CD14-positive monocyte (primary cell): ENCODE measurements around the gene KCNC3. TPM values are rescaled to one million over a fixed set of nuclear protein-coding genes. Genes with fewer than 3 reads are reported as not detected.
A peak's percentile ranks its signal among the peaks of the same experiment; 100 is the strongest.

Source experiments
- DNase-seq, 3 donors: peaks; one replicate each; pipeline ENCODE4 v3.0.0-alpha.2; 2011 to 2022
- H2AFZ ChIP-seq: 2 replicates; pipeline ENCODE4 v1.6.0; 2012; ENCODE audit warnings: mild to moderate bottlenecking, low read depth, low read length, inconsistent platforms; ENCODE audit not compliant: insufficient read depth, poor library complexity, severe bottlenecking
- H3K27ac ChIP-seq, 2 donors: 1 replicate in 1 of 2; 2 replicates in 1 of 2; pipeline ENCODE4 v1.5.1; 2012 to 2013; ENCODE audit warnings: low read length in 2 of 2, control low read depth in 1 of 2, inconsistent platforms in 1 of 2, low read depth in 1 of 2, mild to moderate bottlenecking in 1 of 2
- H3K27me3 ChIP-seq, 2 donors: one replicate each; pipeline versions ENCODE4 v1.6.0 to v1.6.1; 2011 to 2013; ENCODE audit warnings: low read length in 2 of 2; ENCODE audit not compliant: control insufficient read depth in 2 of 2, insufficient read depth in 2 of 2
- H3K36me3 ChIP-seq, 2 donors: replicated peaks in 1 of 2; 1 replicate in 1 of 2; 2 replicates in 1 of 2; pipeline versions ENCODE4 v1.5.1 to v1.6.1; 2012 to 2013; ENCODE audit warnings: low read length in 2 of 2, control low read depth in 1 of 2, inconsistent platforms in 1 of 2, mild to moderate bottlenecking in 1 of 2; ENCODE audit not compliant: insufficient read depth in 2 of 2, control insufficient read depth in 1 of 2
- H3K4me1 ChIP-seq, 2 donors: 1 replicate in 1 of 2; 2 replicates in 1 of 2; pipeline versions ENCODE4 v1.5.1 to v1.6.1; 2012 to 2013; ENCODE audit warnings: low read length in 2 of 2, control low read depth in 1 of 2, inconsistent platforms in 1 of 2, mild to moderate bottlenecking in 1 of 2, moderate library complexity in 1 of 2; ENCODE audit not compliant: insufficient read depth in 2 of 2, control insufficient read depth in 1 of 2
- H3K4me2 ChIP-seq: replicated peaks from 2 replicates; pipeline ENCODE3; 2012; ENCODE audit warnings: low read length, moderate library complexity, mild to moderate bottlenecking; ENCODE audit not compliant: poor library complexity, severe bottlenecking; ENCODE audit errors: extremely low read depth
- H3K4me3 ChIP-seq, 3 experiments: fragments of 200-600 bp in 1 of 3; sonication (generic) in 1 of 3; replicated peaks in 1 of 3; 1 replicate in 2 of 3; 2 replicates in 1 of 3; pipeline ENCODE4 v1.5.1; 2011 to 2013; ENCODE audit warnings: low read length in 3 of 3, mild to moderate bottlenecking in 3 of 3, control low read depth in 2 of 3, low read depth in 2 of 3, inconsistent platforms in 1 of 3, moderate library complexity in 1 of 3
- H3K79me2 ChIP-seq: 2 replicates; pipeline ENCODE4 v1.6.0; 2012; ENCODE audit warnings: mild to moderate bottlenecking, control low read depth, inconsistent platforms, low read length, moderate library complexity; ENCODE audit not compliant: insufficient read depth
- H3K9ac ChIP-seq: 2 replicates; pipeline ENCODE4 v1.6.0; 2017; ENCODE audit warnings: low read length, mild to moderate bottlenecking; ENCODE audit not compliant: insufficient read depth, poor library complexity, severe bottlenecking
- H3K9me3 ChIP-seq, 2 donors: replicated peaks in 1 of 2; 1 replicate in 1 of 2; 2 replicates in 1 of 2; pipeline versions ENCODE4 v1.5.1 to v1.6.1; 2012 to 2013; ENCODE audit warnings: low read length in 2 of 2, control low read depth in 1 of 2; ENCODE audit not compliant: control insufficient read depth in 1 of 2, insufficient read depth in 1 of 2
- H4K20me1 ChIP-seq: 2 replicates; pipeline ENCODE4 v1.6.0; 2012; ENCODE audit warnings: mild to moderate bottlenecking, low read length, control low read depth, moderate library complexity; ENCODE audit not compliant: insufficient read depth
- H3K27ac Mint-ChIP-seq, 7 donors: one replicate each; pipeline ENCODE4 v1.8.0; 2020; ENCODE audit warnings: mild to moderate bottlenecking in 7 of 7, mixed read lengths in 7 of 7, moderate library complexity in 6 of 7, inconsistent platforms in 2 of 7
- H3K27me3 Mint-ChIP-seq, 3 donors: one replicate each; pipeline ENCODE4 v1.8.0; 2021 to 2022; ENCODE audit warnings: low read depth in 3 of 3, mild to moderate bottlenecking in 3 of 3, mixed read lengths in 3 of 3, moderate library complexity in 3 of 3, inconsistent platforms in 1 of 3
- H3K36me3 Mint-ChIP-seq, 2 donors: one replicate each; pipeline ENCODE4 v1.8.0; 2020; ENCODE audit warnings: mixed read lengths in 2 of 2, inconsistent platforms in 1 of 2, mild to moderate bottlenecking in 1 of 2
- H3K4me1 Mint-ChIP-seq: one replicate; pipeline ENCODE4 v1.8.0; 2020; ENCODE audit warnings: mild to moderate bottlenecking, mixed read lengths
- H3K4me3 Mint-ChIP-seq, 2 donors: one replicate each; pipeline ENCODE4 v1.8.0; 2020; ENCODE audit warnings: mild to moderate bottlenecking in 2 of 2, mixed read lengths in 2 of 2, moderate library complexity in 1 of 2
- H3K9me3 Mint-ChIP-seq, 7 donors: one replicate each; pipeline ENCODE4 v1.8.0; 2020 to 2022; ENCODE audit warnings: mixed read lengths in 7 of 7, mild to moderate bottlenecking in 6 of 7, moderate library complexity in 6 of 7, inconsistent platforms in 2 of 7
- WGBS: methylation state at CpG from one replicate; pipeline ENCODE4 v1.1.5; 2013; ENCODE audit warnings: missing lambda C conversion rate; ENCODE audit not compliant: insufficient coverage; 5-methylcytosine and 5-hydroxymethylcytosine counted together
- intact Hi-C, 2 donors: fragments of 100-400 bp; cut with micrococcal nuclease; formaldehyde crosslinking; loops; one replicate each; pipeline versions ENCODE4 v1.15.0 to v1.15.1; 2023
- polyA plus RNA-seq, 3 donors: library from polyadenylated mRNA; depleted of rRNA in 1 of 3; unstranded in 2 of 3; stranded (reverse) in 1 of 3; fragments of 300-500 nt in 2 of 3; fragments of >200 nt in 1 of 3; fragmentation: Illumina TruSeq in 2 of 3; gene quantifications; 1 replicate in 2 of 3; 2 replicates in 1 of 3; pipeline ENCODE4 v1.2.3, GENCODE V29; 2012 to 2021
- TF ChIP-seq, protein P1 (sequence below): fragments of 200-600 bp; IDR thresholded peaks from one replicate; pipeline ENCODE4 v1.8.0; 2022; ENCODE audit warnings: antibody characterized with exemption, mild to moderate bottlenecking

KCNC3 gene
- polyA plus RNA-seq, 3 donors = 0.04 to 23.6 TPM; not detected in 1

DNA sequence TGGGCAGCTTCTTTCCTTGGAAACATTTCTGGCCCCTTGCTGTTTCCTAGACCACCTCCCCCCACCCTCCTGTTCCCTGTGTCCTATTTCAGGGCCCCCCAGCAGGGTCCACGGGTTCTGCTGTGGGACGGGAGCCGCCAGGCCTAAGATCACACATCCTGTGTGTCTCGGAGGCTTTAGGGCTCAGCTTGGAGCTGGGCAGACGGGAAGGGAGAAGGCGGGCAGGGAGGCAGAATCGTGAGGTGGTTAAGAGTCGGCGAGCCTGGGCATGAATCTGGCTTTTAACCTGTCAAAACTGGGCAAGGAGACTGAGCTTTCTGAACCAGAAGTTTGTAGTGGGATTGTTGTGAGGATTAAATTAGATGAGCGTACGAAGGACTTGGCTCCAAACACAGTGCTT is 4.8 kb downstream of the KCNC3 start:
- peaks cover 23% of the 10 kb centered on the region for H3K4me1 Mint-ChIP-seq
- TF ChIP-seq, protein P1, sequence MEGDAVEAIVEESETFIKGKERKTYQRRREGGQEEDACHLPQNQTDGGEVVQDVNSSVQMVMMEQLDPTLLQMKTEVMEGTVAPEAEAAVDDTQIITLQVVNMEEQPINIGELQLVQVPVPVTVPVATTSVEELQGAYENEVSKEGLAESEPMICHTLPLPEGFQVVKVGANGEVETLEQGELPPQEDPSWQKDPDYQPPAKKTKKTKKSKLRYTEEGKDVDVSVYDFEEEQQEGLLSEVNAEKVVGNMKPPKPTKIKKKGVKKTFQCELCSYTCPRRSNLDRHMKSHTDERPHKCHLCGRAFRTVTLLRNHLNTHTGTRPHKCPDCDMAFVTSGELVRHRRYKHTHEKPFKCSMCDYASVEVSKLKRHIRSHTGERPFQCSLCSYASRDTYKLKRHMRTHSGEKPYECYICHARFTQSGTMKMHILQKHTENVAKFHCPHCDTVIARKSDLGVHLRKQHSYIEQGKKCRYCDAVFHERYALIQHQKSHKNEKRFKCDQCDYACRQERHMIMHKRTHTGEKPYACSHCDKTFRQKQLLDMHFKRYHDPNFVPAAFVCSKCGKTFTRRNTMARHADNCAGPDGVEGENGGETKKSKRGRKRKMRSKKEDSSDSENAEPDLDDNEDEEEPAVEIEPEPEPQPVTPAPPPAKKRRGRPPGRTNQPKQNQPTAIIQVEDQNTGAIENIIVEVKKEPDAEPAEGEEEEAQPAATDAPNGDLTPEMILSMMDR = no peak
- H3K27me3 ChIP-seq = peaks cover 19 to 26% of the 10 kb centered on the region in 2 donors
- no peak overlapping the region for H3K9ac ChIP-seq
- peak overlapping the region in 1 of 2 donors; percentile 54 for H3K4me3 Mint-ChIP-seq
- H3K4me2 ChIP-seq = no peak overlapping the region
- intact Hi-C loops = loop anchor here in 1 of 2 donors (10.0 kb wide), 1 partner anchor 480 kb away; no protein-coding TSS in a partner anchor
- 76% methylated on average over 9 of the region's 11 CpGs for WGBS
- H3K27ac Mint-ChIP-seq = no peak overlapping the region
- no peaks in the 10 kb centered on the region for H3K79me2 ChIP-seq
- H3K4me3 ChIP-seq = no peak overlapping the region
- peaks cover 0 to 6% of the 10 kb centered on the region in 2 donors for H3K36me3 ChIP-seq
- peaks cover 25 to 35% of the 10 kb centered on the region in 2 donors for H3K4me1 ChIP-seq
- no peak overlapping the region for H2AFZ ChIP-seq
- peaks cover 18 to 21% of the 10 kb centered on the region in 2 donors for H3K36me3 Mint-ChIP-seq
- no peak overlapping the region for H3K27ac ChIP-seq
- no peak for DNase-seq
- peaks cover 63% of the 10 kb centered on the region for H4K20me1 ChIP-seq
- H3K27me3 Mint-ChIP-seq = peaks cover 26 to 44% (median 38%) of the 10 kb centered on the region in 3 donors
- peaks cover 0 to 14% of the 10 kb centered on the region in 2 donors for H3K9me3 ChIP-seq
- H3K9me3 Mint-ChIP-seq = peaks cover 0 to 26% (median 14%) of the 10 kb centered on the region in 7 donors

DNA sequence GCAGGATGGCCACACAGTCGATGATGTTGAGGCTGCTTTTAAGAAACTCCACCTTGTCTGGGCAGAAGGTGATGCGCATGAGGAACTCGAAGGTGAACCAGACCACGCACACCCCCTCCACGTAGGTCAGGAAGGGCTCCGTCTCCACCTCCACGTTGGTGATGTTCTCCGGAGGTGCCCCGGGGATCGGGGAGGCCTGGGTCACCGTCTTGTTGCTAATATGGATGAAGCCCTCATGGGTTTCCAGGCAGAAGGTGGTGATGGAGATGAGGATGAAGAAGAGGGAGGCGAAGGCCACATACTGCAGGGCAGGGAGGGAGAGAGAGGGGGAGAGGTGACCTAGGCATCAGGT is 5.4 kb downstream of the KCNC3 start:
- Histone ChIP-seq H4K20me1 (peaks cover 63% of the 10 kb centered on the region), H3K27me3 (peaks cover 19 to 26% of the 10 kb centered on the region in 2 donors), H3K4me2 (no peak overlapping the region), H3K36me3 (peaks cover 0 to 6% of the 10 kb centered on the region in 2 donors), H3K27ac (no peak overlapping the region), H3K4me1 (peaks cover 24 to 35% of the 10 kb centered on the region in 2 donors), H3K4me3 (no peak overlapping the region), H3K9ac (no peak overlapping the region), H2AFZ (no peak overlapping the region), H3K79me2 (no peaks in the 10 kb centered on the region), H3K9me3 (peaks cover 0 to 14% of the 10 kb centered on the region in 2 donors)
- whole genome bisulfite sequencing = 96% methylated on average over 11 of the region's 12 CpGs
- intact Hi-C loops = loop anchor here in 1 of 2 donors (10.0 kb wide), 1 partner anchor 481 kb away; no protein-coding TSS in a partner anchor
- H3K9me3 Mint-ChIP-seq = peaks cover 0 to 26% (median 14%) of the 10 kb centered on the region in 7 donors
- H3K27me3 Mint-ChIP-seq = peaks cover 25 to 47% (median 39%) of the 10 kb centered on the region in 3 donors
- H3K4me1 Mint-ChIP-seq = peaks cover 22% of the 10 kb centered on the region
- peaks cover 18 to 23% of the 10 kb centered on the region in 2 donors for H3K36me3 Mint-ChIP-seq
- H3K4me3 Mint-ChIP-seq = no peak overlapping the region
- no peak overlapping the region for H3K27ac Mint-ChIP-seq
- TF ChIP-seq, protein P1 = no peak
- DNase-seq = no peak
